Measurements from ENCODE around the gene BTBD3. TPM values are rescaled to one million over a fixed set of nuclear protein-coding genes. Genes with fewer than 3 reads are reported as not detected.

BTBD3 gene
- total RNA-seq = 21.2 and 32.4 TPM in 2 replicates

DNA sequence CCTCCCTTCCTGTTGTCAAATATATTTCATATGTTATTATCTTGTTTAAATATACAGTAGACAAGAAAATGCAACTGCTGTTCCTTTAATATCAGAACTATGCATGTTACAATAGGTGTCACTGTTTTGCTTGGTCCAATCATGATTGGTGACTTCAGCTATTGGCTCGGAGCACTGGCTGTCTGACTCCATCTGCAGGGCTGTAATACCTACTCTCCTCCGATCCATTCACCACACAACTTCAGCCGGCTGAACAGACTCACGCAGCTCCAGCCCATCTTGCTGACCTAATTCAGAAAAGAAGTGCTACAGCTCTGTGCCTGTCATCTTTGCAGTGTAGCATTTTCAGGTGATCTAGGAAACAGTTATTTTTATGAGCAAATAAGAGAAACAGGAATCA lies at the start of gene BTBD3:
Gene BTBD3 (plus strand): TSS at position 231 of the 400 bp plus-strand sequence. CDS start 383 bp downstream, outside the sequence.
- peak; percentile 35 for DNase-seq (ENCODE audit: low read depth, low spot score)

DNA sequence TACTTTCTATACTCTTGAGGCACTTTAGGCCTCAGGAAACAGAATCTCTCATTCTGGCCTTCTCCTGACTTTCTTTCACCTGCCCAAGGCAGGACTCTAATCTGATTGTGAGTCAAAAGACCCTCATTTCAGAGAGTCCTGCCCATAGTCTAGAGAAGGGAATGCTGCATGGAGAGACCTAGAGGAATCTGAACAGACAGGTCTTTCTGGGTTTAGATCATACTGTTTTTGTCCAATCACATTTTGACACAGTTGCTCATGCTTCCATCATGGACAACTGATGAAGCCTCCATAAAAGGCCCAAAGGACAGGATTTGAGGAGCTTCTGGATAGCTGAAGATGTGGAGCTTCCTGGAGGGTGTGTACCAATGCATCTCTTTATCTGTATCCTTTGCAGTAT lies 48.1 kb upstream of the BTBD3 start:
- DNase-seq (ENCODE audit: low read depth, low spot score) = no peak

DNA sequence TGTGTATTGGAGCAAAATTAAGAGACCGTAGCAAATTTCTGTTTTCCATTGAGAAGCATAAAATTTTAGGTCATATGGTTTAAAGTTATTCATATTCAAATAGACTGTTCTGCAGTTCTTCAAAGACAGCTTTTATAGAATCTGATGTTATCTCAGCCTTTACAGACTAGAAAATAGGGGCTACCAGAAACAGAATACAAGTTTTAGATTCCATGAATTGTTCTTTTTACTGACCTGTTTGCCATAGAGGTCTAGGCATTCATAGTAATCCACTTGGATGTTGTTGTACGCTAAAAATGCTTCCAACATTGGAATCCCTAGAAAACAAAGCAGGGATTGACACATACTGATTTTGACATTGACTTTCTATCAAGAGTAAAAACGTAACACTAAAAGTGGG lies 47.3 kb upstream of the BTBD3 start:
- DNase-seq (ENCODE audit: low read depth, low spot score) = no peak

DNA sequence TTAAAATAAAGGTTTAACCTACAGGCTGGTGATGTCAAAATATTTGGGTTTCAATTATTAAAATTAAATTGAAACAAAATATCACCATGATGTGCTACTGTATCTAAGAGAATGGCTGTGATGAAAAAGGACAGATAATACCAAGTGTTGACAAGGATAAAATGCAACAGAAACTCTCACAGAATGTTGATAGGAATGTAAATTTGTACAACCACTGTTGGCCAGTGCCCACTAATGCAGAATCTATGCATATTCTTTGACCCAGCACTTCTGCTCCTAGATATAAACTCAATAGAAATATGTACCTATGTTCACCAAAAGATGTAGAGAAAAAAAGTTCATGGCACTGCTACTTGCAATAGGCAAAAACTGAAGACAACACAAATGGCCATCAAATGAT lies 41.1 kb upstream of the BTBD3 start:
- no peak for DNase-seq (ENCODE audit: low read depth, low spot score)

DNA sequence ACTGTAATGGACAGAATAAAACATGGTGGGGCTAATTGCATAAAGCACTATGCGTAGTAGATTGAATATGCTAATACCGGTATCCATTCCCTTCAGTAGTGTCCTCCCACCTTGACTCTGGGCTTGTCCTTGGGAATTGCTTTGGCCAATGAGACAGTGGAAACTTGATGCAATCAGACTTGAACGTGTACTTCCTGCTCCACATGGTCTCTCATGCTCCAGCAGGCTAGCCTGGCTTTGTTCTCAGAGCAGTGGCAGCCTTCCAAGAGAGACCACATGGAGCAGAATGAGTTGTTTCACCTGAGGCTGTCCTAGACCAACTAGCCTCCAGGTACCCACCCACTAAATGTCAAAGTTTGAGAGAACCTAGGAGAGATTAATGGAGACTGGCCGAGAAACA lies 37.0 kb upstream of the BTBD3 start:
- DNase-seq (ENCODE audit: low read depth, low spot score) = no peak

DNA sequence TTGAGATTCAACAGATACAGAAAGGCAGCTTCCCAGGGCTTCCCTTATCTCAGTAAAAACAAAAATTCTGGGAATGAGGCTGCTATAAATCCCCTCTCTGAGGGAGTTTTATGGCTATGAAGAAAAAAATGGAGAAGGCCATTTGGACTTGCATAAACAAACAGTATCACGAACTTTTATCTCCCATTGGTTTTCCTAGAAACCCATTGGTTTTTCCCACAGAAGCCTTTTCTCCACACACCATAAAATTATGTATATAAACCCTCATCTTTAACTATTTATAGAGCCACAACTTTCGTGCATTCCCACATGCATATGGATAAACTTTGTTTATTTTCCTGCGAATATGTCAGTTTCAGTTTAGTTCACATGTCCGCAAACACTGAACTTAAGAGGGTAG lies 36.2 kb upstream of the BTBD3 start:
- no peak for DNase-seq (ENCODE audit: low read depth, low spot score)

DNA sequence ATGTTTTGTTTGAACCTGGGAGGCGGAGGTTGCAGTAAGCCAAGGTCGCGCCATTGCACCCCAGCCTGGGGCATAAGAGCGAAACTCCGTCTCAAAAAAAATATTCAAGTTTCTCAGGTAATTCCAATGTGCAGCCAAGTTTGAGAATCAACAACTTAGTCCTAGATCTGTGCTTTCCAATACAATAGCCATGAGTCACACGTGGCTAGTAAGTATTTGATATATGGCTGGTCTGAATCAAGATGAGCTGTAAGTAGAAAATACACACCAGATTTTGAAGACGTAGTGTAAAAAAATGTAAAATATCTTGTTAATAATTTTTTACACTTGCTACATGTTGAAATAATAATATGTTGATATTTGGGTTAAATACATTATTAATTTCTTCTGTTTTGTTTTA lies 35.0 kb upstream of the BTBD3 start:
- no peak for DNase-seq (ENCODE audit: low read depth, low spot score)

DNA sequence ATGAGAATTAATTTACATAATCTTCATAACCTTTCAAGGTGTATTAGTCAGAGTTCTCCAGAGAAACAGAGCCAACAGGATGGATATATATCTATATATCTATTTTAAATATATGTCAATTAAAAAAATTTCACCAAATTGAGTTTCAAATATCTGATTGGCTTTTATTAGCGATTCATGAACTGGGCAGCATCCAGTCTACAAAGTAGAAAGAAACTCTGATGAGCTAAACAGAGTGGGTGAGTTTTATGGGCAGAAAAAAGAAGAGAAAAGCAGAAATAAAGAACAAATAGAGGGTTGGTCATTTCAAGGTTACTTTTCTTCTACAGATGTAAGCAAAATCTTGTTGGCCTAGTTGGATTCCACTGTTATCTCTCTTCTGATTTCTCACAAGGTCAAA lies 29.0 kb upstream of the BTBD3 start:
- no peak for DNase-seq (ENCODE audit: low read depth, low spot score)

DNA sequence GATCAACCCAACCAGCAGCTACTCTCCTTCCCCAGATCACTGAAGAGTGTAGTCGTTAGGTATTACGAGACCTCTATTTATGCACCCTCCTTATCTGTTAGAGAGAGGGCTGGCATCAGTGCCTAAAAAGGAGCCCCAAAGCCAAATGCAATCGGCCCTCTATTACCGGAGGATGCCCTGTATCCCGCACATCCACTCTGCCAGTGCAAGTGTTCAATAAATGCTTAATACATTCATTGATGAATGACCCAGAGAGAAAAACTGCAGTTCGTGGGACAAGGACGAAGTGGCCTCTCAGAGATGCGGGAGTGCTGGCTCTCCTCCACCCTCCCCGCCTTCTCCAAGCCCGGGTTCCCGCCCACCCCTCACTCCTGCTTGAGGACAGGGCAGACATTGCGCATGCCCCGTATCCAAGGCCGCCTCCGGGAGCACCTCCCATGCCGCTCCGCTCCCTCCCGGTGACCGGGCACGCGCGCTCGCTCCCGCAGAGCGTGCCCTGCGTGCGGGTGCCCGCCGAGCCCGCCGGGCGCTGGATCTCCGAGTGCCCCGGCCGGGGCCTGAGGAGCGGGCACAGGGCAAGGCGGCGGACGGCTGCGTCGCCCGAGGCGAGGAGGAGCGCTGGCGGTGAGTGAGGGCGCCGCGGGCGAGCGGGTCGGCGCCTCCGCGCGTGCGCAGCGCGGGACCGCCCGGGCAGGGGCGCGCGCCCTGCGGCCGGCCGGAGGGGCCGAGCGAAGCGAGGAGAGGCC lies 27.2 kb upstream of the BTBD3 start:
- DNase-seq (ENCODE audit: low read depth, low spot score) = peak; percentile 76

DNA sequence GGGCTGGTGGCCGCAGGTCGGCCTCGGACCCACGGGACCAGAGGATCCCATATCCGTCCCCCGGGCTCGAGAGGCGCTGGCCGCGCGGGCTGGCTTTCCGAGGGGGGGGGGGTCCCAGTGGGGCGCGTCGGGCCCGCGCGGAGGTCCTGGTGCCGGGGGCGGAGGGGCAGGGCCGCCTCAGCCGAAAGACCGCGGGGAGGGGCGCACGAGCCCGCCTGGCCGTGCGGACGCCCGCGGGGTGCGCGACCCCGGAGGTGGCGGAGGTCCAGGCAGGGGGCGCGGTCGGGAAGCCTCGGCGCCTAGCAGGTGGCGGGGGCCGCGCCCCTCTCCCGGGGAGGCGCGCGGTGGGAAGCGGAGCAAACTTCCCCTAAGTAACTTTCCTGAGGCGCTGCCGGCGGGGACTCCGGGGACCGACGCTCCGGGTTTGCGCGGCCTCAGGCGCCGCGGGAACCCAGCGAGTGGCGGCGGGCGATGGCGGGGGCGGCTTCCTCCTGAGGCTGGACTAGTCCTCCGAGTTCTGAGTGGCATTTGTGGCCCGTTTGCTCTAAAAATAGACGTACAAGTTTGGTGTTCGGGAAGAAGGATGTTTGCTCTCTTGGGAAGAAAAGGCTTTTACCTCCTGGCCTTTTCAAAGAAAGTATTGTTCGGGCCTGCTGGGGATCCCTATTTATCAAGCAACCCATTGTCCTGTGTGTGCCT lies 26.5 kb upstream of the BTBD3 start:
- no peak for DNase-seq (ENCODE audit: low read depth, low spot score)

DNA sequence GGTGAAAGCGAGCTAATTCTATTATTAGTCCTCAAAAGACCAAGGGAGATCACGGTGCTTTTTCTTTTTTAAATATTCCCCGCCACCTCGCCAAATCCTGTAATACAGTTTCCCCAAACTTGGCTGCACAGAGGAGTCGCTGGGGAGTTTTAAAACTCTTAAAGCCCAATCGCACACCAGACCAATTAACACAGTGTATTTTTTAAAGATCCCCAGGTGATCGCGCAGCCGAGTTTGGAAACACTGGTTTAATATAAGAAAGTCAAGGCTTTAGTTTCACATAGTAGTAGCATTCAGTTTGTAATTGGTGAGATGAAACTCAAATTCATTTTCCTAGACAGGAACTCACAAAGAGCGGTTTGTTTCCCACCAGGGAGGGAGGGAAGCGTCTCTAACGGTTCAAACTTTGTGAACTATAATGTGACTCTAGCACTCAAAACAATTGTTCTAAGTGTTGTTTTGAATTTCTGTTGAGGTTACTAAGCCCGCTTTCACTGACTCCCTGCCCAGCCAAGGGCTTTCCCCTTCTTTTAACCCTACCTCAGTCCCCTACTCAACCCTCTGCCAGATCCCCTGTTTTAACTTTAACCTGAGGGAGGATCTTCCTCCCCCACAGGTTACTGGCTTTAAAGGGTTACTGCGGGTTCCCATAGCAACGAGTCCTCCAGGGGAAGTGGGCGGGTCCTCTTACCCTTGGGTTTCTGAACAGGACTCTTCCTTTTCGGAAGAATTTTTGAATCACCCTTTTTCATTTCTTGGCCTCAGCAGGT lies 25.7 kb upstream of the BTBD3 start:
- DNase-seq (ENCODE audit: low read depth, low spot score) = no peak

DNA sequence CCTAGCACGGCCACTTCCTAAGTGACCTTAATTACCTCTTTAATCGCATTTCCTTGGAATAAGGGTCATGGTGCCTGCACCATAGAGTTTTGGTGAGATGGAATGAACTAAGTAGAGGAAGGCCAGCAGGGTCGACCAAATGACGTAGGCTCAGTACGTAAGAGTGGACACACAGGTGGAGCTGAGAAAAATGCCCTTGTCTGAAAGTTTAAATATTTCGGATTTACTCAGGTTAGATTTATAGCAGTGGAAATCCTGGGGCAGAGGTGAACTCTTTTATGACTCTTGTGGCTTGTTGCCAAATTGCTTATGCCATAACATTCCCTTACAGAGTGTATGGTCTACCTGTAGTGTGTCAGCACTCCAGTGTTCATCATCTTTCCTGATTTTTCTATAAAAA lies 23.6 kb upstream of the BTBD3 start:
- DNase-seq (ENCODE audit: low read depth, low spot score) = no peak

DNA sequence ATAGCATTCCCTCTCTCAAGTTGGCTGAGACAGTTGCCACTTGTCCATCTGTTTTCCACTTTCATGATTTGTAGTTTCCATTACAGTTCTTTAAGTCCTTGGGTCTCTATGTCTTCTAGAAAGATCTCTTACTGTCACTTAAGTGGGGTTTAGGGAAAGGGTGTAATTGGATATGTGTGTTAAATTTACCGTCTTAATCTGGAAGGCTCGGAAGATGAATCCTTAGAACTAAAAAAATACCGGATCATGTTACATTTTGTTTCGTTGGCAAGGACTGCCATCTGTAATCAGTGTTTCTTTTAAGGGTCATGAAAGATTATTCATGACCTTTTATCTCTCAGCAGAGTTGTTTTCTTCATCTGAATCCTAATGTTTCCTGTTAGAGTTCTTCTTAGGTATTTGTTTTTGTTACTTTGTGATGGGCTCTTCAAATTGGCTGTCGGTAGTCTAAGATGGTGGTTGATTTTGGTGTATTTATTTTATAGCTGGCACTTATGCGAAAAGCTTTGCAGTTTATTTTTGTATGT lies 21.8 kb upstream of the BTBD3 start:
- DNase-seq (ENCODE audit: low read depth, low spot score) = no peak

DNA sequence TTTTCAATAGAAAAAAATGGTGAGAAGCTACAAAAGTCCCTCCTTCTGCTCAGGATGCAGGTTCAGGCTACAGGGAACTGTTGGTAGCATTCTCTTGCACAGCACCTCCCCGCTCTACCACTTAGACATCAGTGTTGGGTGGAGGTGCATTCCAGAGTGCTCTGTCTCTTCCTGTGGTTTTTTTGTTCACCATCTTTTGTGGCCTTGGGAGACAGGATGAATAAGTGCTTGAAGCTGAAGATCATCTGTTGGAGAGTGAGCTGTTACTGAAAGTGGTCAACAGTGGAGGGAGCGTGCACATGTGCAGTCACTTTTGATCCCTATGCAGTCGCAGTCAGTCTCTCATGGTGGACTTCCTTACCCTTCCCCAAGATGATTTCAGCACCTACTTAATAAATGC lies 16.6 kb upstream of the BTBD3 start:
- DNase-seq (ENCODE audit: low read depth, low spot score) = no peak

DNA sequence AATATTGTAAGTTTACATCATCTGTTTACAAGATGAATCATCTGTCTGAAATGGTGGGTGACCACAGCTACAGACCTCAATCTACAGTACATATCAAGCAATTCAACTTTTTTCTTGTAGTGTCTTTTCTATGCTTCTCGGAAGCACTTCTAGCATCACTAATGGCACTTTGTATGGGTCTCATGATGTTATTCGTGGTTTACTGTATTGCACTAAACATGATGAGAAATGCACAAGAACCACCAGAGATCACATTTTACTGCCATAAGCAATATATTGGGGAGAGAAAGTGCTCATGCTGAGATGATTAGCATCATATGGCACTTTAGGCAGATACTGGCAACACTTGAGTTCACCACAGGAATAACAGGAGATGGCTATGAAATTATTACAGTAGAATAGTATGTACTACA lies 15.4 kb upstream of the BTBD3 start:
- DNase-seq (ENCODE audit: low read depth, low spot score) = no peak

DNA sequence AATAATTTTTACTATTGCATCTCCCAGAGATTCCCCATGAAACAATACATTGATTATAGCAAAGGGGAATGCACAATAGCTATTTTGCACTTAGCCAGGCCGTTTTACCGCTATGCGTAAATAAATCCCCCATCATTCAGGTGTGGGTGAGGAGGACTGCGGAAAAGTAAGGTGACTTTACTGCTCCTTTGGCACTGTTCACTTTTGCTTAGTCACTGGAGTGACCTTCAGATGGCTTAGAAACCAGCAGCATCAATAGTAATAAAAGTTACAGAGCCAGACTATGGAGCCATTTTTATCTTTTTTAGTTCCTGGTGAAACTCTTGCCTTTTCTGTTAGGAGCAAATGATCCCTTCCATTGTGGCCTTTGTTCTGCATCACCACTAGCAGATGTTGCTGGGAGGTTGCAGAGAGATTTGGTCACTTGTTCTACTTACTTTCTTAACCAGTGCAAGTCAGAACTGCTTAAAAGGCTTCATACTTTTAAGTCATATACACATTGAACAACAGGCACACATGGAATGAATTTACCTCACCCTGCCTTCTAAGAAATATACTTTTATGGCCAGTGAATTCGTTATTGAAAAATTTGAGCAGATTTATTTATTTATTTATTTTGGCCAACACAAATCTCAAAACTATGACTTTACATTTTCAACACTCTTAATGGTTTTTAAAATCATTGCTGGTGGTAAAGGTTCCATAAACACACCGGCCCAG lies 12.1 kb upstream of the BTBD3 start:
- no peak for DNase-seq (ENCODE audit: low read depth, low spot score)

DNA sequence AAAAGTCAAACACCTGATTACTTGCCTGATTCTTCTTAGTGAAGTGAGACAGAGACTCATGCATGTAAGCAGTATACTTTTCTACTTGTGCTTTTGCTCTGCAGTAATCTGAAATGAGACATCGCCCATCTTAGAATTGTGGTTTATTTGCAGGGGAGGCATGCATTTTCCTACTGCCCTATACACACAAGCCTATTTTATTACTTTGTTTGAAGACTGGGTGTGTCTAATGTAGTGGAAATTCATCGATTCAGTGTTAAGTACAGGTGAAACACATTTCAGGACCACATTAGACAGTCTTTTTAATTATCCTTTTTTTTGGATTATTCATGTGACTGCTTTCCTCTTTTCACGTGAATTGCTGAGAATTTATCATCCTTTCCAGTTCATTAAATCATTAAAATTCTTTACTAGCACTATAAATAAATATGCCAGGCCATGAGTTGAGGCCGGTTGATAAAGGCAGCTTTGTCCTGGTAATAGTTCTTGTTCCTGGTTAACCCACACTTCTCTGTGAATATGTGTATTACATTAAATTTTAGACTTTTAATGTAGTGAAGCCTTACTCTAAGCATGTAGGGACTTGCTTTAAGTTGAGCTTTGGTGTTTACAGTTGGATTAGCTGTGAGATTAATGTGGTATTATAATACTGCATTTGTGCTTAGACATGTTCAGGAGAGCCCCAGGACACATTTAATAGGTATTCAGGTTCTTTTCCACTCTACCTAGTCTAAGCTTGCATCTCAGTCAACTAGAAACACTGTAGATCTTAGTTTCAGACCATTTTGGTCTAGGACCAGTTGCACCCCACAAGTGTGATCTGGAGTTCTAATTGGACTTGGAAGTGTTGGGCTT lies 10.8 kb upstream of the BTBD3 start:
- DNase-seq (ENCODE audit: low read depth, low spot score) = no peak

DNA sequence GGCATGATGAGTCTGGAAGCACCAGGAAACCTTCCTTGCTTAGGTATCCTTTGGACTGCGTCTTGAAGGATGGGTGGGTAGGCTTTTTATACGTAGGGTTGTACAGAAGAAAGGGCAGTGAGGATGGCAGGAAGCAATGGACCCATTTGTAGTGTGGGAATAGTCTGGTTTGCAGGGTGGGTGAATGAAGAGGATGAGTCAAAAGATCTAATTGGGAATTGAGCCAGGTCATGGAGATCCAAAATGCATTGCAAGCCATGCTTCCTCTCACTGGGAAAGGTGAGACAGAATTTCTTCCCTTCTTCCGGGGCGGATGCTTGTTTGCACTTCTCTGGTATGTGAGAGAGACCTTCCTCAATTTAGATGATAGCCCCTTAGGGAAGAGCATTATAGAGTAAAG lies 10.1 kb upstream of the BTBD3 start:
- DNase-seq (ENCODE audit: low read depth, low spot score) = no peak

DNA sequence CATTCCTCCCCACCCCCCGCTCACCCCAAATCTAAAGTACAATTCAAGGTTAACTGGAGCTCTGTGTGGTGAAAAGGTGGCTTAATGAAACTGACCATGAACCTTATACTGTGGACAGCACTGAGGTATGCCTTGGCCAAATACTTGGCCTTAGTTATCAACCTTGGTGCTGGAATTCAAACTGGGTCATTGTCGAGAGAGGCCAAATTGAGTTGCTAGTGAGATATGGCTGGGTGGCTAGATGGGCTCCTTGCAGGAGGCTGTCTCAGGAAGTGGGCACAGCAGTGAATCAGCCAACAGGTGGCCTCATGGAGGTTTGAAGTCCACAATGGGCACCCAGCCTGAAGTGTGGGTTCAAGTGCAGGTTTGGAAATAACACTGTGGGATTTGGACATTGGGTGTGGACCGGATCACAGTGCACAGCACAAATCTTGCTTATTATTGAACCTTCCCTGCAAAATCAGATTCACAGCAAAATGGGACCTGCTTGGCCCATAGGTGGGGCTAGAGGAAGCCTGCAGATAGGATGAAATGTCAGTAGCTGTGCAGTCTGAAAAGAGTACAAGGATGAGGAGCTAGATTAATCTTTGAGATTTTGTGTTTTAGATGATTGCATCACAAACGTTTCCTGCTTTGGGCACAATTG lies 5.6 kb upstream of the BTBD3 start:
- DNase-seq (ENCODE audit: low read depth, low spot score) = no peak
